Measurements from ENCODE around the gene ITPKC.
A peak's percentile ranks its signal among the peaks of the same experiment; 100 is the strongest.

ITPKC gene

DNA sequence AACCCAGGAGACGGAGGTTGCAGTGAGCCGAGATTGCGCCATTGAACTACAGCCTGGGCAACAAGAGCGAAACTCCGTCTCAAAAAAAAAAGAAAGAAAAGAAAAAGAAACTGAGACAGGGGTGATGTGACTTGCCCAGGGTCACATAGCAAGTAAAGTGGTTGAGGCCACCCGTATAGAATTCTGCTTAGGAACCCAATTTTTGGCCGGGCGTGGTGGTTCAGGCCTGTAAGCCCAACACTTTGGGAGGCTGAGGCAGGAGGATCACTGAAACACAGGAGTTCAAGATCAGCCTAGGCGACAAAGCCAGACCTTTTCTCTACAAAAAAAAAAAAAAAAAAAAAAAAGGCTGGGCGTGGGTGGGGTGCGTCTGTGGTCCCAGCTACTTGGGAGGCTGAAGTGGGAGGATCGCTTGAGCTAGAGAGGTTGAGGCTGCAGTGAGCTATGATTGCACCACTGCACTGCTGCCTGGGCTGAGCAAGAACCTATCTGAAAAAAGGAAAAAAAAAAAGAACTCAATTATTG lies 35.4 kb downstream of the ITPKC start:
- H3K4me3 ChIP-seq (ENCODE audit: low read depth, low read length): peak overlapping the region; percentile 85
- TF ChIP-seq POLR2A (IDR thresholded peaks at IDR 0.05; ENCODE audit: extremely low read depth, insufficient read length): no peak
- TF ChIP-seq, protein P1, sequence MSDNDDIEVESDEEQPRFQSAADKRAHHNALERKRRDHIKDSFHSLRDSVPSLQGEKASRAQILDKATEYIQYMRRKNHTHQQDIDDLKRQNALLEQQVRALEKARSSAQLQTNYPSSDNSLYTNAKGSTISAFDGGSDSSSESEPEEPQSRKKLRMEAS (IDR thresholded peaks at IDR 0.05; ENCODE audit: low read depth, low read length): no peak
- no peak for TF ChIP-seq CTCF (IDR thresholded peaks at IDR 0.05; ENCODE audit: low read depth, low read length)
- TF ChIP-seq MYC (IDR thresholded peaks at IDR 0.05; ENCODE audit: low read depth, low read length): no peak
- peak; percentile 37 for DNase-seq (ENCODE audit: low read depth)

- TF ChIP-seq POLR2A (IDR thresholded peaks at IDR 0.05; ENCODE audit: extremely low read depth, insufficient read length) (no peak), CTCF (IDR thresholded peaks at IDR 0.05; ENCODE audit: low read depth, low read length) (no peak), MYC (IDR thresholded peaks at IDR 0.05; ENCODE audit: low read depth, low read length) (no peak)
- TF ChIP-seq, protein P1 (IDR thresholded peaks at IDR 0.05; ENCODE audit: low read depth, low read length): no peak
- DNase-seq (ENCODE audit: low read depth): peak; percentile 48
- peak overlapping the region; percentile 48 for H3K4me3 ChIP-seq (ENCODE audit: low read depth, low read length)
These were observed 37.8 kb downstream of the ITPKC start for GRCh38 chr19:40754611-40755247.

DNA sequence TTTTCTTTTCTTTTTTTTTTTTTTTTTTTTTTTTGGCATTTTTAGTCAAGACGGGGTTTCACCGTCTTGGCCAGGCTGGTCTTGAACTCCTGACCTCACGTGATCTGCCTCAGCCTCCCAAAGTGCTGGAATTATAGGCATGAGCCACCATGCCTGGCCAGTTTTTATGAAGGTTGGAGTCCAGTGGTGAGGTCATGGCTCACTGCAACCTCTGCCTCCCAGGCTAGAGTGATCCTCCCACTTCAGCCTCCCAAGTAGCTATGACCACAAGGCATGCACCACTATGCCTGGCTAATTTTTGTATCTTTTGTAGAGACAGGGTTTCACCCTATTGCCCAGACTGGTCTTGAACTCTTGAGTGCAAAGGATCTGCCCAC lies 38.3 kb downstream of the ITPKC start:
- peak overlapping the region; percentile 17 for H3K4me3 ChIP-seq (ENCODE audit: low read depth, low read length)
- no peak for TF ChIP-seq CTCF (IDR thresholded peaks at IDR 0.05; ENCODE audit: low read depth, low read length)
- TF ChIP-seq MYC (IDR thresholded peaks at IDR 0.05; ENCODE audit: low read depth, low read length): no peak
- TF ChIP-seq, protein P1 (IDR thresholded peaks at IDR 0.05; ENCODE audit: low read depth, low read length): no peak
- no peak for TF ChIP-seq POLR2A (IDR thresholded peaks at IDR 0.05; ENCODE audit: extremely low read depth, insufficient read length)
- DNase-seq (ENCODE audit: low read depth): no peak

- TF ChIP-seq CTCF (IDR thresholded peaks at IDR 0.05; ENCODE audit: low read depth, low read length): no peak
- TF ChIP-seq, protein P1 (IDR thresholded peaks at IDR 0.05; ENCODE audit: low read depth, low read length): no peak
- TF ChIP-seq POLR2A (IDR thresholded peaks at IDR 0.05; ENCODE audit: extremely low read depth, insufficient read length): no peak
- TF ChIP-seq MYC (IDR thresholded peaks at IDR 0.05; ENCODE audit: low read depth, low read length): no peak
These were observed 38.9 kb downstream of the ITPKC start for GRCh38 chr19:40755791-40756190.

DNA sequence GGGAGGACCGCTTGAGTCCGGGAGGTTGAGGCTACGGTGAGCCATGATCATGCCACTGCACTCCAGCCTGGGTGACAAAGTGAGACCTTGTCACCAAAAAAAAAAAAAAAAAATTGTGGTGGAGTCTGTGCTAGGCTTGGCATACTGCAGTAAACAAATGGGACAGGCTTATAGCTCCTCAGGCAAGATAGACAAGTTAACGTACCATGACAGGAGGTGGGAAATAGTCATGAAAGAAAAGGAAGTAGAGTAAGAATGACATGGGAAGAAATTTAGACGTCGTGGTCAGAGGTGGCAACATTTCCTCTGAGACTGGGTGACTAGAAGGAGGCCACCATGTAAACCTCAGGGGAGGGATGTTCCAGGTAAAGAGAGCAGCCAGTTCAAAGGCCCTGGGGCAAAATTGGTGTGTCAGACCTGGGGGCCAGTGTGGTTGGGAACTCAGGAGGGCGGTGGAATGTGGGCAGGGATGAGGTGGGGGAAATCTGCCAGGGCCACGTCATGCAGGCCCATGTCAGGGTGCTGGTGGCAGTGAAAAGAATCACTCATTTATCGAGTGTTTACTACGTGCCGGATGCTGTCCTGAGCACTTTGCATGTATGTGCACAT lies 39.7 kb downstream of the ITPKC start:
- no peak for DNase-seq (ENCODE audit: low read depth)
- TF ChIP-seq POLR2A (IDR thresholded peaks at IDR 0.05; ENCODE audit: extremely low read depth, insufficient read length) (no peak), CTCF (IDR thresholded peaks at IDR 0.05; ENCODE audit: low read depth, low read length) (no peak), MYC (IDR thresholded peaks at IDR 0.05; ENCODE audit: low read depth, low read length) (no peak)
- TF ChIP-seq, protein P1 (IDR thresholded peaks at IDR 0.05; ENCODE audit: low read depth, low read length): no peak
- no peak overlapping the region for H3K4me3 ChIP-seq (ENCODE audit: low read depth, low read length)

More at GRCh38 chr19:40755791-40756190, 38.9 kb downstream of the ITPKC start:
- no peak for DNase-seq (ENCODE audit: low read depth)
- H3K4me3 ChIP-seq (ENCODE audit: low read depth, low read length): peak overlapping the region; percentile 17
